Neural crest cell (in vitro differentiated cells): ENCODE measurements around the gene GGTLC2. TPM values are rescaled to one million over a fixed set of nuclear protein-coding genes. Genes with fewer than 3 reads are reported as not detected.
"Not testable (repeated sequence)": the region's sequence is repeated elsewhere in the genome, so short reads cannot be mapped to it uniquely, and the experiment has no call there.

Experiments
- DNase-seq: peaks from one replicate; pipeline ENCODE4 v3.0.0; 2021; ENCODE audit warnings: low read depth, mixed read lengths, low spot score
- H3K27ac Mint-ChIP-seq: one replicate; pipeline ENCODE4 v1.8.0; 2021; ENCODE audit warnings: mild to moderate bottlenecking, mixed read lengths; ENCODE audit not compliant: unreplicated experiment
- H3K27me3 Mint-ChIP-seq: 2 replicates; pipeline ENCODE4 v1.8.0; 2021; ENCODE audit warnings: low read depth, mild to moderate bottlenecking, mixed read lengths
- H3K36me3 Mint-ChIP-seq: 2 replicates; pipeline ENCODE4 v1.8.0; 2021; ENCODE audit warnings: low read depth, mild to moderate bottlenecking, mixed read lengths
- H3K4me1 Mint-ChIP-seq: 2 replicates; pipeline ENCODE4 v1.8.0; 2021; ENCODE audit warnings: mixed read lengths
- H3K4me3 Mint-ChIP-seq: one replicate; pipeline ENCODE4 v1.8.0; 2021; ENCODE audit warnings: mild to moderate bottlenecking, mixed read lengths
- H3K9me3 Mint-ChIP-seq: 2 replicates; pipeline ENCODE4 v1.8.0; 2021; ENCODE audit warnings: mixed read lengths
- CTCF ChIP-seq: fragments of 200-600 bp; sonication (generic); conservative IDR thresholded peaks from 2 replicates; pipeline ENCODE4 v1.5.0; 2021; ENCODE audit warnings: antibody characterized with exemption, mild to moderate bottlenecking
- total RNA-seq: library from RNA; stranded (reverse); gene quantifications from 2 replicates; pipeline ENCODE4 v1.2.1, GENCODE V29; 2021

GGTLC2 gene
- total RNA-seq, 1 donor from 2014 or later: not detected

GRCh38 chr22:22603470-22603947 is 40.9 kb upstream of the GGTLC2 start:
- Mint-ChIP-seq H3K27me3 (peaks cover 40% of the 10 kb centered on the region), H3K36me3 (no peaks in the 10 kb centered on the region), H3K9me3 (peaks cover 2% of the 10 kb centered on the region), H3K4me3 (no peak overlapping the region), H3K27ac (no peak overlapping the region), H3K4me1 (no peaks in the 10 kb centered on the region)
- no peak for DNase-seq
- no peak for TF ChIP-seq CTCF

GRCh38 chr22:22604326-22605073 is 39.9 kb upstream of the GGTLC2 start:
- peaks cover 2% of the 10 kb centered on the region for H3K9me3 Mint-ChIP-seq
- no peak for DNase-seq
- H3K27ac Mint-ChIP-seq: no peak overlapping the region
- peaks cover 32% of the 10 kb centered on the region for H3K27me3 Mint-ChIP-seq
- H3K4me3 Mint-ChIP-seq: no peak overlapping the region
- H3K4me1 Mint-ChIP-seq: no peaks in the 10 kb centered on the region
- TF ChIP-seq CTCF: no peak
- no peaks in the 10 kb centered on the region for H3K36me3 Mint-ChIP-seq

GRCh38 chr22:22605074-22605404 is 39.4 kb upstream of the GGTLC2 start:
- DNase-seq: no peak
- no peak for TF ChIP-seq CTCF
- Mint-ChIP-seq H3K4me1 (no peaks in the 10 kb centered on the region), H3K4me3 (no peak overlapping the region), H3K36me3 (no peaks in the 10 kb centered on the region), H3K27ac (no peak overlapping the region), H3K9me3 (peaks cover 2% of the 10 kb centered on the region), H3K27me3 (peaks cover 31% of the 10 kb centered on the region)

GRCh38 chr22:22608022-22608421 is 36.4 kb upstream of the GGTLC2 start:
- peaks cover 38% of the 10 kb centered on the region for H3K27me3 Mint-ChIP-seq

GRCh38 chr22:22609291-22609690 is 35.1 kb upstream of the GGTLC2 start:
- peaks cover 38% of the 10 kb centered on the region for H3K27me3 Mint-ChIP-seq
- DNase-seq: no peak
- H3K27ac Mint-ChIP-seq: no peak overlapping the region
- TF ChIP-seq CTCF: no peak
- H3K4me1 Mint-ChIP-seq: no peaks in the 10 kb centered on the region
- H3K9me3 Mint-ChIP-seq: peaks cover 2% of the 10 kb centered on the region
- no peak overlapping the region for H3K4me3 Mint-ChIP-seq
- H3K36me3 Mint-ChIP-seq: no peaks in the 10 kb centered on the region

More at GRCh38 chr22:22608022-22608421, 36.4 kb upstream of the GGTLC2 start:
- H3K4me3 Mint-ChIP-seq, H3K4me1 Mint-ChIP-seq, H3K9me3 Mint-ChIP-seq, H3K36me3 Mint-ChIP-seq, H3K27ac Mint-ChIP-seq, DNase-seq: not testable (repeated sequence)

- no peak for DNase-seq
- Mint-ChIP-seq H3K4me1 (peaks cover 9% of the 10 kb centered on the region), H3K27ac (no peak overlapping the region), H3K4me3 (no peak overlapping the region), H3K36me3 (no peaks in the 10 kb centered on the region), H3K9me3 (peaks cover 2% of the 10 kb centered on the region), H3K27me3 (peaks cover 66% of the 10 kb centered on the region)
- TF ChIP-seq CTCF: no peak
Measured at GRCh38 chr22:22612516-22612915, 31.9 kb upstream of the GGTLC2 start.
